Common myeloid progenitor, CD34-positive (primary cell): Measurements from ENCODE around the gene KCNB1.

Experiments
- CTCF ChIA-PET: fragments of 350-600 bp; sonication (Branson Sonifier 250); formaldehyde crosslinking; loops from one replicate; lab custom pipeline; 2021; ENCODE audit warnings: antibody characterized with exemption; lab: Charles Lee
- POLR2A ChIA-PET: fragments of 350-600 bp; sonication (Branson Sonifier 250); formaldehyde crosslinking; loops from one replicate; lab custom pipeline; 2021; ENCODE audit warnings: antibody characterized with exemption; lab: Charles Lee
- DNase-seq, 3 donors: peaks; one replicate each; pipeline versions ENCODE4 v3.0.0 to v3.0.0-alpha.2; 2013
- H3K27ac ChIP-seq, 2 experiments: 1 replicate in 1 of 2; 2 replicates in 1 of 2; pipeline ENCODE4 v1.7.0; 2013; ENCODE audit warnings: inconsistent platforms in 2 of 2, low read length in 2 of 2, mild to moderate bottlenecking in 2 of 2, low read depth in 1 of 2, moderate library complexity in 1 of 2; ENCODE audit not compliant: severe bottlenecking in 2 of 2, insufficient read depth in 1 of 2, poor library complexity in 1 of 2
- H3K27me3 ChIP-seq, 5 experiments: replicated peaks in 2 of 5; 1 replicate in 3 of 5; 2 replicates in 2 of 5; pipeline versions ENCODE4 v1.6.1 to v1.7.0; 2013; ENCODE audit warnings: low read length in 4 of 5, mild to moderate bottlenecking in 2 of 5, moderate library complexity in 2 of 5, inconsistent platforms in 1 of 5; ENCODE audit not compliant: insufficient read depth in 5 of 5, control insufficient read depth in 4 of 5
- H3K36me3 ChIP-seq, 4 experiments: 1 replicate in 2 of 4; 2 replicates in 2 of 4; pipeline versions ENCODE4 v1.6.1 to v1.7.0; 2013; ENCODE audit warnings: low read length in 3 of 4, control low read depth in 1 of 4, mild to moderate bottlenecking in 1 of 4; ENCODE audit not compliant: control insufficient read depth in 4 of 4, insufficient read depth in 4 of 4
- H3K4me1 ChIP-seq, 4 experiments: 1 replicate in 3 of 4; 2 replicates in 1 of 4; pipeline versions ENCODE4 v1.6.1 to v1.7.1; 2013; ENCODE audit warnings: low read length in 3 of 4, mild to moderate bottlenecking in 3 of 4, control low read depth in 1 of 4, inconsistent platforms in 1 of 4, moderate library complexity in 1 of 4; ENCODE audit not compliant: control insufficient read depth in 4 of 4, insufficient read depth in 4 of 4; ENCODE audit errors: control extremely low read depth in 1 of 4
- H3K4me3 ChIP-seq, 7 experiments: 1 replicate in 4 of 7; 2 replicates in 3 of 7; pipeline versions ENCODE4 v1.5.1 to v1.7.0; 2013; ENCODE audit warnings: mild to moderate bottlenecking in 7 of 7, low read length in 6 of 7, moderate library complexity in 6 of 7, inconsistent platforms in 2 of 7, low read depth in 2 of 7, control low read depth in 1 of 7; ENCODE audit not compliant: insufficient read depth in 4 of 7, control insufficient read depth in 1 of 7; ENCODE audit errors: extremely low read depth in 1 of 7
- H3K9me3 ChIP-seq, 5 experiments: 1 replicate in 4 of 5; 2 replicates in 1 of 5; pipeline versions ENCODE4 v1.6.1 to v1.7.1; 2013; ENCODE audit warnings: low read length in 4 of 5, mild to moderate bottlenecking in 2 of 5, inconsistent platforms in 1 of 5, low read depth in 1 of 5, moderate library complexity in 1 of 5; ENCODE audit not compliant: control insufficient read depth in 4 of 5, insufficient read depth in 2 of 5; ENCODE audit errors: control extremely low read depth in 1 of 5
- WGBS: methylation state at CpG from one replicate; pipeline ENCODE4 v1.1.5; 2013; ENCODE audit not compliant: insufficient coverage; 5-methylcytosine and 5-hydroxymethylcytosine counted together

Gene KCNB1

GRCh38 chr20:49396230-49396629 is 86.2 kb downstream of the KCNB1 start:
- Histone ChIP-seq H3K9me3 (no peaks in the 10 kb centered on the region), H3K27ac (no peak overlapping the region), H3K36me3 (no peaks in the 10 kb centered on the region), H3K4me3 (no peak overlapping the region), H3K27me3 (peaks cover 0 to 14% (median 0%) of the 10 kb centered on the region in 5 experiments), H3K4me1 (no peaks in the 10 kb centered on the region)
- POLR2A ChIA-PET, result no interaction called here
- CTCF ChIA-PET, result interaction anchor here (0.9 to 3.5 kb wide), 3 partner anchors 10 to 12 kb away, joined by 3 to 19 read pairs (median 5); no protein-coding TSS in a partner anchor
- 100% methylated on average over 4 of the region's 7 CpGs for WGBS
- DNase-seq, result no peak

GRCh38 chr20:49395659-49396058 is 86.8 kb downstream of the KCNB1 start:
- Histone ChIP-seq H3K4me3 (no peak overlapping the region), H3K4me1 (no peaks in the 10 kb centered on the region), H3K9me3 (no peaks in the 10 kb centered on the region), H3K36me3 (no peaks in the 10 kb centered on the region), H3K27ac (no peak overlapping the region), H3K27me3 (peaks cover 0 to 14% (median 0%) of the 10 kb centered on the region in 5 experiments)
- ChIA-PET POLR2A (no interaction called here), CTCF (interaction anchor here (1.1 to 3.5 kb wide), 2 partner anchors 11 to 27 kb away, joined by 3 to 19 read pairs; no protein-coding TSS in a partner anchor)
- no peak for DNase-seq
- WGBS, result 98% methylated on average over 11 of the region's 11 CpGs

GRCh38 chr20:49395183-49395582 is 87.3 kb downstream of the KCNB1 start:
- Histone ChIP-seq H3K4me3 (no peak overlapping the region), H3K27ac (no peak overlapping the region), H3K9me3 (no peaks in the 10 kb centered on the region), H3K27me3 (peaks cover 0 to 14% (median 0%) of the 10 kb centered on the region in 5 experiments), H3K4me1 (no peaks in the 10 kb centered on the region), H3K36me3 (no peaks in the 10 kb centered on the region)
- CTCF ChIA-PET, result interaction anchor here (1.1 to 3.5 kb wide), 2 partner anchors 10 to 28 kb away, joined by 3 to 19 read pairs; no protein-coding TSS in a partner anchor
- 92% methylated on average over 14 of the region's 14 CpGs for WGBS
- DNase-seq, result no peak
- POLR2A ChIA-PET, result no interaction called here

GRCh38 chr20:49394757-49395156 is 87.7 kb downstream of the KCNB1 start:
- POLR2A ChIA-PET, result no interaction called here
- Histone ChIP-seq H3K27ac (no peak overlapping the region), H3K4me1 (no peaks in the 10 kb centered on the region), H3K27me3 (peaks cover 0 to 14% (median 0%) of the 10 kb centered on the region in 5 experiments), H3K36me3 (no peaks in the 10 kb centered on the region), H3K4me3 (no peak overlapping the region), H3K9me3 (no peaks in the 10 kb centered on the region)
- CTCF ChIA-PET, result interaction anchor here (1.1 to 3.5 kb wide), 2 partner anchors 10 to 28 kb away, joined by 3 to 19 read pairs; no protein-coding TSS in a partner anchor
- DNase-seq, result no peak
- 95% methylated on average over 8 of the region's 8 CpGs for WGBS

GRCh38 chr20:49394264-49394663 is 88.2 kb downstream of the KCNB1 start:
- H3K27ac ChIP-seq, result no peak overlapping the region

GRCh38 chr20:49393803-49394202 is 88.7 kb downstream of the KCNB1 start:
- ChIA-PET CTCF (interaction anchor here (3.5 kb wide), 1 partner anchor 9 kb away, joined by 19 read pairs; no protein-coding TSS in a partner anchor), POLR2A (no interaction called here)
- Histone ChIP-seq H3K9me3 (no peaks in the 10 kb centered on the region), H3K4me3 (no peak overlapping the region), H3K27me3 (peaks cover 0 to 14% (median 0%) of the 10 kb centered on the region in 5 experiments), H3K36me3 (no peaks in the 10 kb centered on the region), H3K4me1 (no peaks in the 10 kb centered on the region), H3K27ac (no peak overlapping the region)
- no peak for DNase-seq
- 50% methylated on average over 1 of the region's 1 CpG for WGBS

More at GRCh38 chr20:49394264-49394663, 88.2 kb downstream of the KCNB1 start:
- 75% methylated on average over 2 of the region's 4 CpGs for WGBS
- peaks cover 0 to 14% (median 0%) of the 10 kb centered on the region in 5 experiments for H3K27me3 ChIP-seq
- H3K9me3 ChIP-seq, result no peaks in the 10 kb centered on the region
- no peak overlapping the region for H3K4me3 ChIP-seq
- POLR2A ChIA-PET, result no interaction called here
- no peaks in the 10 kb centered on the region for H3K36me3 ChIP-seq
- H3K4me1 ChIP-seq, result no peaks in the 10 kb centered on the region
- CTCF ChIA-PET, result interaction anchor here (3.5 kb wide), 1 partner anchor 9 kb away, joined by 19 read pairs; no protein-coding TSS in a partner anchor
- DNase-seq, result no peak

GRCh38 chr20:49392745-49393144 is 89.7 kb downstream of the KCNB1 start:
- POLR2A ChIA-PET, result interaction anchor here (0.5 kb wide), 1 partner anchor 39 kb away, joined by 6 read pairs; no protein-coding TSS in a partner anchor
- H3K27me3 ChIP-seq, result peaks cover 0 to 14% (median 3%) of the 10 kb centered on the region in 5 experiments
- H3K4me3 ChIP-seq, result no peak overlapping the region
- CTCF ChIA-PET, result interaction anchor here (1.1 to 3.5 kb wide), 2 partner anchors 8 to 91 kb away, joined by 3 to 19 read pairs; no protein-coding TSS in a partner anchor
- no peak for DNase-seq
- H3K4me1 ChIP-seq, result no peaks in the 10 kb centered on the region
- H3K27ac ChIP-seq, result no peak overlapping the region
- H3K9me3 ChIP-seq, result no peaks in the 10 kb centered on the region
- no CpG with 5 or more reads among the region's 4 CpGs for WGBS
- no peaks in the 10 kb centered on the region for H3K36me3 ChIP-seq
